Measurements from ENCODE around the gene GRAP. TPM values are rescaled to one million over a fixed set of nuclear protein-coding genes. Genes with fewer than 3 reads are reported as not detected.
"Not testable (repeated sequence)": the region's sequence is repeated elsewhere in the genome, so short reads cannot be mapped to it uniquely, and the experiment has no call there.

Gene GRAP
- total RNA-seq = 24.5 and 24.7 TPM in 2 replicates

DNA sequence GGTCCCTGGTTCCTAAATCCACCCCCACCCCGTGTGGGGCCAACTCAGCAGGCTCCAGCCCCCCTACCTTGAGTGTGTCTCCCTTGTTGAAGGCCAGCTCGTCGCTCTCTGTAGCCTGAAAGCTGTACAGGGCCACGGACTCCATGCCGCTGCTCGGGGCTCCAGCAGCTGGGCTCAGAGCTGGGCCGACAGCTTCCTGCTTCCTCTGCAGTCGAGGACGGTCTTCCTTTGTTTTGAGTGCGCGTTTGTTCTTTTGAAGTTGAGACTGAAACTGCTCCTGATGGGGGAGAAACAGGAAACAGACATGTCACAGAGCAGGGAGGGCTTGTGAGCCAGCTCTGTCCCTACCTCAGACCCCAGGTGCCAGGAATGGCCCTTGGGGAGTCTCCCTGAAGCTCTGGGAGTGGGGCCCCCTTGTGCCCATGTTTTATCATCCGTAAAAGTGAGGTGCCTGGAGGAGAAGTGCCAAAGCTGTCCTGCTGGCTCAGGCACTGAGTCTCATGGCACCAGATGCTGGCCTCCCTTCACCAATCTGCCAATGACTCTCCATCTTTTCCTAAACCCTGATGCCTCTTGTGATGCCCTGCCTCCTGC, at the start of gene GRAP:
GRAP (minus strand) TSS at position 176 of the 594 bp plus-strand sequence; CDS start at position 145, 31 bp downstream.
- intact Hi-C loops (cut with micrococcal nuclease) = not testable (repeated sequence)

DNA sequence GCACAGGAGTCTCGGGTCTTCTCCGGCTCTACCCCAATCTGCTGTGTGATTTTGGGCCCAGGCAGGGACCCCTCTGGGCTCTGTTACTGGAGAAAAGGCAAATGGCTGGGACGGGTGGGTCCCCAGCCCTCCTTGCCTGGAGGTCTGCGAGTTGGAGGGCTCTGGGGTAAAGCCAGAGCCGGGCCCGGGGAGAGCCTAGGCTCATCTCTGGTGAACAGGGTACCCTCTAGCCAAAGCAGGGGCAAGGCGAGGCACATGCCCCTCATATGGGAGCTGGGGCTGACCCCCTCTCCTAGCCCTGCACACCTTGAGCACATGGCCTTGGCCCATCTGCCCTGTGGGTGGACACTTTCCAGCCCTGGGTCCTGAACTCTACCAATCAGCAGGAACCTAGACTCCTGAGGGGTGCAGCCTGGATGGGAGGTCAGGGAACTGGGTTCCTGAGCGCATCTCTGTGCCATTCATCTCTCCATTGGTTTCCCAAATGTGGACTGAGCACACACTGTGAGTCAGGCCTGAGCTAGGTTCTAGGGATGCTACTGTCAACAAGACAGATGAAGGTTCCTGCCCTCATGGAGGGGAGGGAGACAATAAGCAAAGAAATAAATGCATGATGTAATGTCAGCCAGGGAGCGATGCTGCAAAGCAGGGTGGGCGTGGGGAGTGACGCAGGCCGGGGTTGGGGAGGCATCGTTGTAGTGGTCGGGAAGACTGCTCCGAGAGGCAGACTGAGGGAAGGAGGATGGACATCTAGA, 47.1 kb upstream of the GRAP start:
- intact Hi-C loops (cut with micrococcal nuclease) = not testable (repeated sequence)

DNA sequence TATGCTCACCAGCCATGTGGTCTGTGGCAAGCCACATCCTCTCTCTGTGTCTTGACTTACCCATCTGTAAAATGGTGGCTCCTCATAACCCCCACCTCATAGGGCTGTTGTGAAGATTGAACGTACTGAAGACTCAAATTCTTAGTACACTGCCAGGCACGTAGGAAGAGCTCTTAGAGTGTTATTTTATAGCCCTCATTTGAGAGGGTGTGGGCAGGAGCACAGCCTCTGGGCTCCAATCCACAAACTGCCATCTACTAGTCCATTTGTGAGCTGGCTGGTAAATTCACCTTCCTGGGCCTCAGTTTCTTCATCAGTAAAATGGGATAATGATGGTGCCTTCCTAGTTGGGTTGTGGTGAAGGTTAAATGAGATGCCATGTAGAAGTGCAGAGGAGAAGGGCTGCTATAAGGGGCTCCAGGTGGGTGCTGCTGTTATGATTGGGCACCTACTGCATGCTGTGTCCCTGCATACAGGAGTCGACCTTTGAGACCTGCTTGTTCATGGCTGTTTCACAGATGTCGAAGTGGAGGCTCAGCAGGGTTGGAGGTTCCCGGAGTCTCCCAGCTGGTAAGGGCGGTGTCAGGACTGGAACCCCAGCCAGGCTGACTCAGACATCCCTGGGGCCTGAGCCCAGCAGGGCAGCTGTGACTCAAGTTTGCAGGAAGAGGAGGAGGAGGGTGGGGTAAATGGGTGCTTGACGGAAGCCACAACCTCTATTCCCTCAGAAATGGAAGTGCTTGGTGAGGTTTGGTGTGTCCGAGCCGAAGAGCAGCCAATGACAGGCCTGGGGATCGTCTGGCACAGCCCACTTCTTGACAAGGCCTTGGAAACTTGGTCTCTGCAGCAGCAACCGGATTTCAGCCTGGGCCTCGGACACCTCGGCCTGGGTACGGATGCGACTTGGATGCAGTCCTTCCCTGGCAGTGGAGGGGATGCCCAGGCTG, 46.3 kb upstream of the GRAP start:
- intact Hi-C loops (cut with micrococcal nuclease) = not testable (repeated sequence)

DNA sequence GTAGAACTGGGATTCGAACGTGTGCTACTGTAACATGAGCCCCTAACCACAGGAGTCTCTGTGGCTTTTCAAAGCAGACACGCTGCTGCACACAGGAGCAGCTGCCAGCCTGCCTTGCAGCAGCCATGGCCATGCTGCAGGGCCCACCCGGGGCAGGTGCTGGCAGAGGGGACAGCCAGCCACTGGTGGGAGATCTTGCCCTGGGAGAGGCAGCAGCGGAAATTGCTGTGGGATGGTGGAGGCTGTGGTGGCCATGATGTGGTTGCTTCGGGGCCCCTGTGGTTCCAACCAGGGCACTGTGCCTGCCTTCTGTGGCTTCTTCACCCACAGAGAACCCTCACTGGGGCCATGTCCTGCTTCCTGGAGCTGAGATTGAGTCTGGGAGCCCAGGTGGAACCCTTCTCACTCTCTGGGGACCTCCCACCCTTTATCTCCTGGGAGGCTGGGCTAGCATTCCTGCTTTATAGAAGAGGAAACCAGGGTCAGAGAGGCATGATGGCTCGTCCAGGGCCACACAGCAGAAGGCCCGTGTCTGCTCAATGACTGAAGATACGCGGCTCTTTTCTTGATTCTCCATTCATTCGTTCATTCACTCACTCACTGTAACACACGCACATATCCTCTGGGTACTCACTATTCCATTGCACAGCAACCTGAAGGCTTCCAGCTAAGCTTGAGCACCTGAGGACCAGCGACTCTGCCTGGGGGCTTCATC, 43.5 kb upstream of the GRAP start:
- intact Hi-C loops (cut with micrococcal nuclease) = not testable (repeated sequence)

DNA sequence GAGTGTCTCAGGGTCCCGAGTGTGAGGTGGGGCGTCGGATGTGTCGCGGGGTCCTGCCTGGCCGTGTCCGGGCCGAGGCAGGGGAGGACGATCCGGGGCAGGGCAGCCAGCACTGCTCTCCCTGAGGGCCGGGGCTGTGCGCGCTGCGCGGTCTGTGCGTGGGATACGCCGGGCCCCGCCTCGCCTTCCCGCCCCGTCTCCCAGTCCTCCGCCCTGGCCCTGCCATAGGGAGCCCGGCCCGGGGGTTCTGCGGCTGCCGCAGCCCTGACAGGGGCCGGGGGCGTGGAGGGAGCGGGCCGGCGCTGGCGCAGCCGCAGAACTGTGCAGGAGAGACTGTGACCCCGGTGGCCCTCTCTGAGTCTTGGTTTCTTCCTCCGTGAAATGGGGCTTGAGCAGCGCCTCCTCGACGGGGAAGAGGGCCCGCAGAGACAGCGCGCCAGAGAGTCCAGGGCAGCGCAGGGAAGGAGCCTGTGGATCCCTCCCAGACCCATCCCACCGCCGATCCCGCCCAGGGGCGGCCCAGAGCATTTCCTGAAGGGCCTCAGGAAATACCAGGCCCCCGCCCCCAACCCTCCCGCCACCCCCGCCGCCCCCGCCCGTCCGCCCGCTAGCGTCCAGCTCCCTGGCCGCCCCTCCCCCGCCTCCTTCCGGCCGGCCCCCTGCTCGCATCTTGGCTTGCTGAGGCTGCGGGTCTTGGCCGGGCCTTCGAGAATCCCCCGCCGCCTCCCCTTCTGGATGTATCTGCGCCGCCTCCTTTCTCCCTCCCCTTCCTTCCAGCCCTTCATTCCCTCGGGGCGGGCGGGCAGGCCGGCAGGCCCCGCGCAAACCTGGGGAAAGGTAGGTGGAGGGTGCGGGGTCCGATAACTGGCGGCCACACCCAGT, 42.3 kb upstream of the GRAP start:
- intact Hi-C loops (cut with micrococcal nuclease) = not testable (repeated sequence)

DNA sequence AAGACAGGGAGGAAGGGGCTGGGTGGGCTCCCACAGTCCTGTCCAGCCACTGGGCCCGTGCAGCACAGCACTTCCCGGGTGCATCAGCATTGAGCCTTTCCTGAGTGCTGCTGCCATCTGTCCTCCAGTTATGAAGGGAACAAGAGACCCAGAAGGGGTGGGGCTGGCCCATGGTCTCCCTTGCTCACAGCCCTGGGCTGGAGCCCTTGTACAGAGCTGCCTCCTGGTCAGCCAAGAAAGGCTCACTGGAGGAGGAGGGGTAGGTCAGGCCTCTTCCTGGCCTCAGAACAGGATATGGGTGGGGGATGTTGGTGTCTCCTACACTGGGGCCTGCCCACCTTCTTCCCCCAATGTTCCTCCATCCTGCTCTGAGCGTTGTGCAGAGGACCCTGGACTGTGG, 30.6 kb upstream of the GRAP start:
- intact Hi-C loops (cut with micrococcal nuclease) = not testable (repeated sequence)

DNA sequence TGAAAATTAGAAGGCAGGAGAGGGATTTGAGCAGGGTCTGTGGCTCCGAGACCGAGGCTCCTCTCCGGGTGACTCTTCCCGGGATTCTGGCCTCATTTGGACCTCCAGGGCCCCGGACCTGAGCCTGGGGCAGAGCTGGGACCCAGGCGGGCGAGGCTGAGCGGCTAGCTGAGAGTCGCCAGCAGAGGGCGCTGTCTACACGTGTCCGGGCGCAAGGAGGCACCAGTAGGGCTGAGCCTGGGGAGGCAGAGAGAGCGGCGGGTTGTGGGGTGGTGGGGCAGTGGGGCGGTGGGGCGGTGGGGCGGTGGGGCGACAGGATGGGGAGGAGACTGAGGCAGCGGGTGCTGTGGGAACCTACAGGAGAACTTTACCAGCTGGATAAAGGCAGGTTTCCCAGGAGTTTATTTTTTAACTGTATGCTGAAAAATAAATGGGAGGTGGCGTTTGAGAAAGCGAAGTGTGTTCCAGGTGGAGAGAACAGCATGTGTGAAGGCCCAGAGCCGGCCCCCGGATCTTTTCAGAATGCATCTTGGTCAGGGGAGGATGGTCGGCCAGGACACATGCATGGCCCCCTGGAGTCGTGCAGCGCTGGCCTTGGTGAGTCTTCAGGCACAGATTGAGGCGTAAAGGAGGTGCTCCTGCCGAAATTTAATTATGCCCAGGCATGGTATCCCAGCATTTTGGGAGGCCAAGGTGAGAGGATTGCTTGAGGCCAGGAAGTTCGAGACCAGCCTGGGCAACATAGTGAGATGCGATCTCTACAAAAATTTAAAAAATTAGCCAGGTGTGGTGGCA, 29.8 kb upstream of the GRAP start:
- intact Hi-C loops (cut with micrococcal nuclease) = not testable (repeated sequence)

DNA sequence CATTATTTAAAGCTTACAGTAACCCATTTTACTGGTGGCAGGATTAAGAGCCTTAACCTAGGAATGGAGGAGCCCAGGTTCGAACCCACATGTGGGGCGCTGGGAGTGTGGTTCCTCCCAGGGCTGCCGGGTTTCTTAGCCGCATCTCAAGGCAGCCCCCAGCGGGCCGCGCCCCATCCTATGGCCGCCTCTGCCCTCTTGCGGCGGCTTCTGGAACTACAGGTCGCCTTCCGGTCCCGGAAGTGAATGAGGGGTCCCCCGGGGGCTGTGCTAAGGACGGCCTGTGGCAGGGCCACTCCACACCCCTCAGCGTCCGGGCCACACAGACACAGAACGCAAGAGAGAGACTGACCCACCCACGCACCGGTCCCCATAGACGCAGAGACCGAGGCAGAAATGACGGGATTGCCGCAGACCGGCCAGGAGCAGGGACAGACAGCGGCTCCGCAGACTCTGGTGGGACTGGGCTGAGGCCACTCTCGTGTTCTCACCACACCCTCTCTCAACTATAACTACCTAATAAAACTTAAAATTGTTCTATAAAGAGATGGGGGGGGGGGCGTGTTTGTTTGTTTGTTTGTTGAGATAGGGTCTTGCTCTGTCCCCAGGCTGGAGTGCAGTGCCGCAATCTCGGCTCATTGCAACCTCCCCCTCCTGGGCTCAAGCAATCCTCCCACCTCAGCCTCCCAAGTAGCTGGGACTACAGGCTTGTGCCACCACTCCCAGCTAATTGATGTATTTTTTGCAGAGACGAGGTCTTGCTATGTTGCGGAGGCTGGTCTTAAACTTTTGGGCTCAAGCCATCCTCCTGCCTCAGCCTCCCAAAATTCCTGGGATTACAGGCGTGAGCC, 23.8 kb upstream of the GRAP start:
- intact Hi-C loops (cut with micrococcal nuclease) = not testable (repeated sequence)

DNA sequence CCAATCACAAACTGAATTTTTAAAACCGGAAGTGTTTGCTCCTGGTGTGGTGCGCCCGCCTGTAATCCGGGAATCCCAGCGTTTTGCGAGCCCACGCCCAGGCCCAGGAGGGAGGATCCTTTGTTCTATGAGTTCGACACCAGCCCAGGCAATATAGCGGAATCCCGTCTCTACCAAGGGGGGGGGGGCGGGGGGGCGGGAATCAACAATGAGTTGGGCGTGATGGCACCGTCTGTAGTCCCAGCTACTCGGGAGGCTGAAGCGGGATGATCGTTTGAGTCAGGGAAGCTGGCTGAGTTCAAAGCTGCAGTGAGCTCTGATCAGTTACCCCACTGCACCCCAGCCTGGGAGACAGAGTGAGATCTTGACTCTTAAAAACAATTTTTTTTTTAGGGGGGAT, 17.6 kb upstream of the GRAP start:
- intact Hi-C loops (cut with micrococcal nuclease) = not testable (repeated sequence)

DNA sequence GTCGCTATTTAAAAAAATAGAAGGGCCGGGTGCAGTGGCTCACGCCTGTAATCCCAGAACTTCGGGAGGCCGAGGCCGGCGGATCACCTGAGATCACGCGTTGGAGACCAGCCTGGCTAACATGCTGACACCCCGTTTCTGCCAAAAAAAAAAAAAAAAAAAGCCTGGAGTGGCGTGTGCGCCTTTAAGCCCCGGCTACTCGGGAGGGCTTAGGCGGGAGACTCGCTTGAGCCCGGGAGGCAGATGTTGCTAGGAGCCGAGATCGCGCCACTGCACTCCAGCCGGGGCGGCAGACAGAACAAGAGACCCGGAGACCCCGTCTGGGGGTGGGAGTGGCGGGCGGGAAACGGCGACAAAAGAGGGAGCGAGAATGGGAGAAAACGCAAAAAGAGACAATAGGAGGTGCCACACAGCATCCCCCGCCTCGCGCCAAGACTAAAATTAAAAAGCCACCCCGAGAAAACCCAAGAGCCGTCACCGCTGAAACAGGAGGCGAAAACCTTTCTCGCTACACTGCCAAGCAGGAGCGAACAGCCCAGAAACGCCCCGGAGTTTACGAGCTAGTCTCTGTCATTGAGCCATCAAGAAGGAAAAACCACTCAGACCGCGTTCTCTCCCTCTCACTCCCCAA, 16.7 kb upstream of the GRAP start:
- intact Hi-C loops (cut with micrococcal nuclease) = not testable (repeated sequence)

DNA sequence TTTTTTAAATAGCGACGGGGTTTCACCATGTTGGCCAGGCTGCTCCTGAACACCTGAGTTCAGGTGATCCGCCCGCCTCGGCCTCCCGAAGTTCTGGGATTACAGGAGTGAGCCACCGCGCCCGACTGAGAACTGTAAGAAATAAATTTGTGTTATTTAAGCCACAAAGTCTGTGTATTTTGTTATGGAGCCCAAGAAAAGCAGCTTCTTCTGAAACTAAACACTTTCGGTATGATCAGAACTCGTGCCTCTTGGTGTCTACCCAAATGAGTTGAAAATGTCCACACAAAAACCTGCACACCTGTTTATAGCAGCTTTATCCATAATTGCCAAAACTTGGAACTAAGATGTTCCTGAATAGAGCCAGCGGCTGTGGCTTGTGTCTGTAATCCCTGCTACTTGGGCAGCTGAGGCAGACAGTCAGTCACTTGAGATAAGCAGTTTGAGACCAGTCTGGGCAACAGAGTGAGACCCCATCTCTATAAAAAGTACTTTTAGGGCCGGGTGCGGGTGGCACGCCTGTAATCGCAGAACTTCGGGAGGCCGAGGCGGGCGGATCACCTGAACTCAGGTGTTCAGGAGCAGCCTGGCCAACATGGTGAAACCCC, 16.1 kb upstream of the GRAP start:
- intact Hi-C loops (cut with micrococcal nuclease) = not testable (repeated sequence)

DNA sequence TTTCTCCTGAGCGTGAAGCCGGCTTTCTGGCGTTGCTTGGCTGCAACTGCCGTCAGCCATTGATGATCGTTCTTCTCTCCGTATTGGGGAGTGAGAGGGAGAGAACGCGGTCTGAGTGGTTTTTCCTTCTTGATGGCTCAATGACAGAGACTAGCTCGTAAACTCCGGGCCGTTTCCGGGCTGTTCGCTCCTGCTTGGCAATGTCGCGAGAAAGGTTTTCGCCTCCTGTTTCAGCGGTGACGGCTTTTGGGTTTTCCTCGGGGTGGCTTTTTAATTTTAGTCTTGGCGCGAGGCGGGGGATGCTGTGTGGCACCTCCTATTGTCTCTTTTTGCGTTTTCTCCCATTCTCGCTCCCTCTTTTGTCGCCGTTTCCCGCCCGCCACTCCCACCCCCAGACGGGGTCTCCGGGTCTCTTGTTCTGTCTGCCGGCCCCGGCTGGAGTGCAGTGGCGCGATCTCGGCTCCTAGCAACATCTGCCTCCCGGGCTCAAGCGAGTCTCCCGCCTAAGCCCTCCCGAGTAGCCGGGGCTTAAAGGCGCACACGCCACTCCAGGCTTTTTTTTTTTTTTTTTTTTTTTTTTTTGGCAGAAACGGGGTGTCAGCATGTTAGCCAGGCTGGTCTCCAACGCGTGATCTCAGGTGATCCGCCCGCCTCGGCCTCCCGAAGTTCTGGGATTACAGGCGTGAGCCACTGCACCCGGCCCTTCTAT, 15.4 kb upstream of the GRAP start:
- intact Hi-C loops (cut with micrococcal nuclease) = not testable (repeated sequence)

DNA sequence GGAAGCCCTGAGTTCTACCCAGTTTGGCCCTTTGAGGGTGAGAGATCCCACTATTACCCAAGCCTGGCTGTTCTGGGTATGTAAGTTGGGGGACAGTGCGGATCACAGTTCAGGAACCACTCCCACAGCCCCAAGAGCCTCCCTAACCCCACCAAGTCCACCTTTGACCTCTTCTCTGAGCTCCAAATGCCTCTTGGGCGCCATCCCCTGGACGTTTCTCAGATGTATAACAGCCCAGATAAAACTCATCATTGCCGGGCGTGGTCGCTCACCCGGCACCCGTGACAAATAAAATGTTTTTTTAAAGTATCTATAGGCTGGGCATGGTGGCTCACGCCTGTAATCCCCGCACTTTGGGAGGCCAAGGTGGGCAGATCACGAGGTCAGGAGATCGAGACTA, 8.7 kb upstream of the GRAP start:
- intact Hi-C loops (cut with micrococcal nuclease) = not testable (repeated sequence)

DNA sequence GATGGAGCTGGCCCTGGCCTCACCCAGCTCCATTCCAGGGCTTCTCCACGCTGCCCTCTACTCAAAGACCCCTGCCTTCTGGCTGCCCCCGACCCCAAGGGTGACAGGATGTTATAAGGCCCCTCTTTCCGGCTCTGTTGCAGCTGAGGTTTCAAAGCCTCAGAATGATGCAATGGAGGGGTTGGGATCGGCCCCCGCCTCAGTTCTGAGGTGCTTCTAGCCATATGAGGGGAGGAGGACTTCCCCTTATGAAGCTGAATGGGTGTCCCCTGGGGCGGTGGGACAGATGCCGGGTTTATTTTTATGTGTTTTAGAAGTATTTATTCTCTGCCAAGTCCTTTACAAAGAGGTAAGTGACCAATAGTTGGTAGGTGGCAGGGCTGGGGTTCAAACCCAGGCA, 2.1 kb upstream of the GRAP start:
- intact Hi-C loops (cut with micrococcal nuclease) = not testable (repeated sequence)

DNA sequence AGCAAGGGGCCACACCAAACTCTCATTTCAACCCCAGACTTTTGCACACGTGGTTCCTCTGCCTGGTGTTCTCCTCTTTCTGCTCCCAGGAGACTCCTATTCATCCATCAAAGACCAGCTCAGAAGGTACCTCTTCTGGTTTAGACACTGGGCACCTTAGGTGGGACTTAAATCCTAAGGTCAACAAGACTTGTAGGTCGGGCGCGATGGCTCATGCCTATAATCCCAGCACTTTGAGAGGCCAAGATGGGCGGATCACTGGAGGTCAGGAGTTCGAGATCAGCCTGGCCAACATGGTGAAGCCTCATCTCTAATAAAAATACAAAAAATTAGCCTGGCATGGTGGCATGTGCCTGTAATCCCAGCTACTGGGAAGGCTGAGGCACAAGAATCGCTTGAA, 753 bp upstream of the GRAP start:
- intact Hi-C loops (cut with micrococcal nuclease) = not testable (repeated sequence)

DNA sequence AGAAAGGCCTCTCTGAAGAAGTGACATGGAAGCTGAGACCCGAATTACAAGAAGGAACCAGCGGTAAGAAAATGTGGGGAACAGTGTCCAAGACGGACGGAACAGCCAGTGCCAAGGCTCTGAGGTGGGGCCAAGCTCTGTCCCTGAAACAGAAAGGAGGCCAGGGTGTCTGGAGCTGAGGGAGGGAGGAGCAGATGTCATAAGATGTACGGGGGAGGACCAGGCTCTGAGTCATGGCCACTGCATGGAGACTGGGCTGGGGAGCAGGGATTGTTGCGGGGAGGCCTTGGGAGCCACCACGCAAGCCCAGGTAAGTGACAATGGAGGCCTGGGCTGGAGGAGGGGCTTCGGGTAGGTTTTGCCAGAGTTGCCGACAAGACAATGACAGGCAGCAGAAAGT, 2.1 kb downstream of the GRAP start:
- intact Hi-C loops (cut with micrococcal nuclease) = not testable (repeated sequence)

DNA sequence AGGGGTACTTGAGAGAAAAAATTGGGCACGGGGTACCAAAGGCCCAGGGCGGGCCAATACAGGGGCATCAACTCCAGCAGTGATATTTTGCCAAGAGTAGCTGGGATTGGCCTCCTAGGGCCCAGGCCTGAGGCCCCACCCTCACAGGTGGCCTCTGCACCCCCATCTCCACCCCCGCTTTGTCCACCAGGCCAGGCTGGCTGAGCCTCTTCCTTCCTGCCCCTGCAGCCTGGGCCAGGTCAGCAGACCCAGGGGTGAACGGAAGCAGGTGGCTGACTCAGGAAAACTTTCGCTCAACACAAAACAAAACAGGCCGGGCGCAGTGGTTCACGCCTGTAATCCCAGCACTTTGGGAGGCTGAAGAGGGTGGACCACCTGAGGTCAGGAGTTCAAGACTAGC, 3.7 kb downstream of the GRAP start:
- intact Hi-C loops (cut with micrococcal nuclease) = not testable (repeated sequence)

Measured in T-helper 2 cell treated with Interferon-gamma antibody and Interleukin-4, amounts not matched to agents 100 ng/mL and 5 ng/mL, for 36 hours (primary cell).